Type B pancreatic cell (in vitro differentiated cells): ENCODE measurements around the gene ERC1. TPM values are rescaled to one million over a fixed set of nuclear protein-coding genes. Genes with fewer than 3 reads are reported as not detected.
A peak's percentile ranks its signal among the peaks of the same experiment; 100 is the strongest.

Experiments
- DNase-seq: peaks from one replicate; pipeline ENCODE4 v3.0.0; 2021; ENCODE audit warnings: mixed read lengths; ENCODE audit not compliant: unreplicated experiment; ENCODE audit errors: extremely low spot score
- H3K27ac Mint-ChIP-seq: 2 replicates; pipeline ENCODE4 v1.8.0; 2021; ENCODE audit warnings: mild to moderate bottlenecking, mixed read lengths
- H3K27me3 Mint-ChIP-seq: 2 replicates; pipeline ENCODE4 v1.8.0; 2021; ENCODE audit warnings: mixed read lengths
- H3K36me3 Mint-ChIP-seq: 2 replicates; pipeline ENCODE4 v1.8.0; 2021; ENCODE audit warnings: mixed read lengths
- H3K4me1 Mint-ChIP-seq: one replicate; pipeline ENCODE4 v1.8.0; 2021; ENCODE audit warnings: mixed read lengths; ENCODE audit not compliant: unreplicated experiment
- H3K4me3 Mint-ChIP-seq: 2 replicates; pipeline ENCODE4 v1.8.0; 2021; ENCODE audit warnings: mild to moderate bottlenecking, mixed read lengths
- H3K9me3 Mint-ChIP-seq: 2 replicates; pipeline ENCODE4 v1.8.0; 2021; ENCODE audit warnings: mixed read lengths
- total RNA-seq: library from RNA; stranded (reverse); gene quantifications from 2 replicates; pipeline ENCODE4 v1.2.1, GENCODE V29; 2021; ENCODE audit warnings: low replicate concordance
- TF ChIP-seq, protein P1 (sequence below): fragments of 200-600 bp; sonication (generic); conservative IDR thresholded peaks from 2 replicates; pipeline ENCODE4 v1.5.0; 2021; ENCODE audit warnings: antibody characterized with exemption, mild to moderate bottlenecking

ERC1 gene
- total RNA-seq, 1 donor from 2014 or later, result 62.8 TPM

- H3K9me3 Mint-ChIP-seq, result no peaks in the 10 kb centered on the region
- peak overlapping the region; percentile 97 for H3K27ac Mint-ChIP-seq
- H3K4me3 Mint-ChIP-seq, result peak overlapping the region; percentile 98
- H3K36me3 Mint-ChIP-seq, result peaks cover 17% of the 10 kb centered on the region
- H3K27me3 Mint-ChIP-seq, result no peaks in the 10 kb centered on the region
- H3K4me1 Mint-ChIP-seq, result peaks cover 4% of the 10 kb centered on the region
- no peak for DNase-seq
- TF ChIP-seq, protein P1, sequence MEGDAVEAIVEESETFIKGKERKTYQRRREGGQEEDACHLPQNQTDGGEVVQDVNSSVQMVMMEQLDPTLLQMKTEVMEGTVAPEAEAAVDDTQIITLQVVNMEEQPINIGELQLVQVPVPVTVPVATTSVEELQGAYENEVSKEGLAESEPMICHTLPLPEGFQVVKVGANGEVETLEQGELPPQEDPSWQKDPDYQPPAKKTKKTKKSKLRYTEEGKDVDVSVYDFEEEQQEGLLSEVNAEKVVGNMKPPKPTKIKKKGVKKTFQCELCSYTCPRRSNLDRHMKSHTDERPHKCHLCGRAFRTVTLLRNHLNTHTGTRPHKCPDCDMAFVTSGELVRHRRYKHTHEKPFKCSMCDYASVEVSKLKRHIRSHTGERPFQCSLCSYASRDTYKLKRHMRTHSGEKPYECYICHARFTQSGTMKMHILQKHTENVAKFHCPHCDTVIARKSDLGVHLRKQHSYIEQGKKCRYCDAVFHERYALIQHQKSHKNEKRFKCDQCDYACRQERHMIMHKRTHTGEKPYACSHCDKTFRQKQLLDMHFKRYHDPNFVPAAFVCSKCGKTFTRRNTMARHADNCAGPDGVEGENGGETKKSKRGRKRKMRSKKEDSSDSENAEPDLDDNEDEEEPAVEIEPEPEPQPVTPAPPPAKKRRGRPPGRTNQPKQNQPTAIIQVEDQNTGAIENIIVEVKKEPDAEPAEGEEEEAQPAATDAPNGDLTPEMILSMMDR, result no peak
Measured at GRCh38 chr12:948238-948637, 42.8 kb upstream of the ERC1 start.

DNA sequence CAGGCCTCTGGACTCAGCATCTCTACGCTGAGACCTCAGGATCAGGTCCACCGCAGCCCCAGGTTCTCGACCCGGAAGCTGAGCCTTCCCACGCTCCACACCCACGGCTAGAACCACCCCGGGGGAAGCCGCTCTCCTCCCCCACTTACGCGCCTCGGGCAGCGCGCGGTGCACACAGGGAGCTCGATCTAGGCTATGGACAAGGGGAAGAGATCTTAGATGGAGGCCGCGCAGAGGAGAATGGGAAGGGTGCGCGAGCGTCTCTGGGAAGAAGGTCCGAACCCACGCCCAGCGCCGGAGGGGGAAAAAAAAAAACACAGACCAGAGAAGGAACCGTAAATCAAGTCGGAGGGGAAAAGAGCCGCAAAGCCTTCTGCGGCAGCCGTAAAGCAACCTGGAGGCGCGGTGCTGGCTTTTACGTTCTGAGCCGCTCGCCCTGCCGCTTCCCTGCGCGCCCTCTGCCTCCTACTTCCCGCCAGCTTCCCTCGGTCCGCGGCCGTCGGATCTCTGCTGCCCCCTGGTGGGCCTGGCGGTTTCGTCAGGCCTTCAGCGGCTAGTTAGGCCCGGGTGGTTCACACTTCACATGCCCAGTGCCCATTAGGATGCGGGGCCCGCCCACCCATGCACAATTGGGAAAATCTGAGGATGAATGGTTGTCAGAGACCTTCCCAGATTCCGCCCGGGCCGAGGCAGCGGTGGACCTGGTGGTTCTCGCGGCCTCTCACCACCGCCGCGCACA, 41.4 kb upstream of the ERC1 start, which contains the start of gene RAD52:
RAD52 (minus strand) TSS at position 242 of the 739 bp plus-strand sequence. CDS start 16,636 bp downstream, outside the sequence.
- DNase-seq, result peak; percentile 99
- Mint-ChIP-seq H3K9me3 (no peaks in the 10 kb centered on the region), H3K36me3 (peaks cover 15% of the 10 kb centered on the region), H3K27ac (peak within 1 kb of the TSS; percentile 97), H3K4me1 (peaks cover 4% of the 10 kb centered on the region), H3K4me3 (peak within 1 kb of the TSS; percentile 98), H3K27me3 (no peaks in the 10 kb centered on the region)
- TF ChIP-seq, protein P1, result peak; percentile 99

DNA sequence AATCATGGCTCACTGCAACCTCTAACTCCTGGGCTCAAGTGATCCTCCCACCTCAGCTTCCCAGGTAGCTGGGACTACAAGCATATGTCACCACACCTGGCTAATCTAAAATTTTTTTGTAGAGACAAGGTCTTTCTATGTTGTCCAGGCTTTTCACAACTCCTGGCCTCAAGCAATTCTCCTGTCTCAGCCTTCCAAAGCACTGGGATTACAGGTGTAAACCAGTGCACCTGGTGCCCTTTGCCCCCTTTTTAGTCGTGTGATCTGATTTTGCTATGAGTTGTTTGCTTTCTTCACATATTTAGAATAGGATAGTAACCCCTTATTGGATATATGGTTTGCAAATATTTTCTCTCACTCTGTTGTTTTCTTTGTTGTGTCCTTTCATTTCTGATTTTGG, 39.8 kb upstream of the ERC1 start:
- DNase-seq, result no peak
- Mint-ChIP-seq H3K4me3 (peak overlapping the region; percentile 27), H3K36me3 (peaks cover 12% of the 10 kb centered on the region), H3K9me3 (no peaks in the 10 kb centered on the region), H3K27ac (peak overlapping the region; percentile 43), H3K27me3 (no peaks in the 10 kb centered on the region), H3K4me1 (peaks cover 4% of the 10 kb centered on the region)
- TF ChIP-seq, protein P1, result no peak

DNA sequence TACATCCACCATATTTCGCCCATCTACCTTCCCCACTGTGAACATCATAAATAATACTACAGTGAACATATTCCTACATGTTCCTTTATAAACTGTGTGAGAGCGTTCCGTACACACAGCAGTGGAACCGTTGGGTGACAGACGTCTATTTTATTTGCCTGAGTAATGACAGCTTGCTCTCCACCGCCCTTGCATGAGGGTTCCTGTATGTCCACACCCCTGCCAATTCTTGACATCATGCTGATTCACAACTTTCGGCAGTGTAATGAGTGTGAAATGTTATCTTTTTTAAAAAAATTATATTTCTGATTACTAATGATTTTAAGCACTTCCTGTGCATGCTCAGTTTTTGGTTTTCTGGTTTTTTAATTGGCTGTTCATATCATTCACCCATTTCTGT, 37.2 kb upstream of the ERC1 start:
- Mint-ChIP-seq H3K9me3 (no peaks in the 10 kb centered on the region), H3K4me3 (peak overlapping the region; percentile 17), H3K36me3 (no peaks in the 10 kb centered on the region), H3K4me1 (no peaks in the 10 kb centered on the region), H3K27me3 (no peaks in the 10 kb centered on the region), H3K27ac (peak overlapping the region; percentile 27)
- TF ChIP-seq, protein P1, result no peak
- no peak for DNase-seq

- TF ChIP-seq, protein P1, result no peak
- Mint-ChIP-seq H3K9me3 (no peaks in the 10 kb centered on the region), H3K27me3 (no peaks in the 10 kb centered on the region), H3K4me3 (no peak overlapping the region), H3K4me1 (no peaks in the 10 kb centered on the region), H3K27ac (no peak overlapping the region), H3K36me3 (no peaks in the 10 kb centered on the region)
- DNase-seq, result no peak
Measured at GRCh38 chr12:954741-955140, 36.3 kb upstream of the ERC1 start.
